PFSK-1 (cell line): ENCODE measurements around the gene C5orf58.

Source experiments
- FOXP2 ChIP-seq: optimal IDR thresholded peaks from 2 replicates; pipeline ENCODE3; 2011; ENCODE audit warnings: borderline replicate concordance, control low read depth, inconsistent platforms; ENCODE audit not compliant: insufficient read depth; ENCODE audit errors: extremely low read length, extremely low read depth
- POLR2AphosphoS5 ChIP-seq: IDR thresholded peaks from 2 replicates; pipeline ENCODE4 v1.6.1; 2012; ENCODE audit warnings: low read depth, mild to moderate bottlenecking, control low read depth, low read length, moderate library complexity
- REST ChIP-seq, 2 experiments: IDR thresholded peaks; 2 replicates each; pipeline versions ENCODE4 v1.6.1 to v1.8.0; 2011 to 2012; ENCODE audit warnings: low read depth in 2 of 2, low read length in 2 of 2, control low read depth in 1 of 2, inconsistent platforms in 1 of 2, mild to moderate bottlenecking in 1 of 2, moderate library complexity in 1 of 2; ENCODE audit not compliant: insufficient read depth in 1 of 2
- SIN3A ChIP-seq: IDR thresholded peaks from 2 replicates; pipeline ENCODE4 v1.6.1; 2012; ENCODE audit warnings: mild to moderate bottlenecking, low read length, moderate library complexity, borderline replicate concordance; ENCODE audit not compliant: insufficient read depth
- TAF1 ChIP-seq: IDR thresholded peaks from 2 replicates; pipeline ENCODE4 v1.6.1; 2012; ENCODE audit warnings: low read length, control low read depth, borderline replicate concordance; ENCODE audit not compliant: insufficient read depth

- no peak for TF ChIP-seq REST (IDR thresholded peaks at IDR 0.05; ENCODE audit: insufficient read depth in 1 of 2, low read depth in 2 of 2, low read length in 2 of 2)
- no peak for TF ChIP-seq POLR2AphosphoS5
- TF ChIP-seq TAF1, result no peak
- TF ChIP-seq SIN3A, result no peak
- TF ChIP-seq FOXP2, result no peak
These were observed 5.8 kb downstream of the C5orf58 start for GRCh38 chr5:170238456-170239196.
